ENCODE results near the gene C17orf113.

The C17orf113 gene

DNA sequence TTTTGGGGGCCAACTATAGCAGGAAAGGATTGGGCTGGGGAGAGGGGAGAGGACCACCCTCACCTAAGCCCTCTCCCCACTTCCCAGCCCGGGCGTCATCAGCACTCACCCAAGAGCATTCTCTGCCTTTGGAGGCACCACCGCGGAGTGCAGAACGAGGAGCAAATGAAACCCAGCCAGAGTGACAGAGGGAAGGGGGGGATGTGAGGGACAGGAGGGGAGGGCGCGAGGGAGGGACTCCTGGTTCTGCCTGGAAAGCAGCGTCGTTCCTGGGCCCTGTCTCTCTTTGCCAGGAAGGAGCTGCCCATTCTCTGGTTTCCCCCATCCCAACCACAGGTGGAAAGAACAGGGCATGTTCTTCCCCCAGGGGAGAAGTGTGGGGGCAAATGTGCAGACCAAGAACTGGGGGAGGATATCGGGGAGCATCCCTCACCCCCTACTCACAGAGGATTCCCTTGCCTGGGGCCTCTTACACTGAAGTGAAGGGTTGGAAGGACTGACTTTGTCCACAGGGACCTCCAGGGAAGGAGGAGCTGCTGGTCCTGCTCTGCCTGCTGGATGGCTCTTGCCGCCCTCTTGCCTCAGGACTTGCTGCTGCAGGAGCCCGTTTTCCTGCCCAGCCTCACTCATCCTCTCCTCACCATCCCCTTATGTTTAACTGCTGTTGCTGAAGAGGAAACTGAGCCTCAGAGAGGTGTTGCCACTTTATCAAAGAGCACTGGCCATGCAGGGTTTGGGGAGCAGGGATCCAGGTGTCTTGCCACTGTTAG lies 3.5 kb upstream of the C17orf113 start:
- DNase-seq (ENCODE audit: low read depth), result no peak
- in situ Hi-C loops (cut with HindIII; ENCODE audit: low sequenced_read_pairs), result no loop called here
- TF ChIP-seq, protein P1, sequence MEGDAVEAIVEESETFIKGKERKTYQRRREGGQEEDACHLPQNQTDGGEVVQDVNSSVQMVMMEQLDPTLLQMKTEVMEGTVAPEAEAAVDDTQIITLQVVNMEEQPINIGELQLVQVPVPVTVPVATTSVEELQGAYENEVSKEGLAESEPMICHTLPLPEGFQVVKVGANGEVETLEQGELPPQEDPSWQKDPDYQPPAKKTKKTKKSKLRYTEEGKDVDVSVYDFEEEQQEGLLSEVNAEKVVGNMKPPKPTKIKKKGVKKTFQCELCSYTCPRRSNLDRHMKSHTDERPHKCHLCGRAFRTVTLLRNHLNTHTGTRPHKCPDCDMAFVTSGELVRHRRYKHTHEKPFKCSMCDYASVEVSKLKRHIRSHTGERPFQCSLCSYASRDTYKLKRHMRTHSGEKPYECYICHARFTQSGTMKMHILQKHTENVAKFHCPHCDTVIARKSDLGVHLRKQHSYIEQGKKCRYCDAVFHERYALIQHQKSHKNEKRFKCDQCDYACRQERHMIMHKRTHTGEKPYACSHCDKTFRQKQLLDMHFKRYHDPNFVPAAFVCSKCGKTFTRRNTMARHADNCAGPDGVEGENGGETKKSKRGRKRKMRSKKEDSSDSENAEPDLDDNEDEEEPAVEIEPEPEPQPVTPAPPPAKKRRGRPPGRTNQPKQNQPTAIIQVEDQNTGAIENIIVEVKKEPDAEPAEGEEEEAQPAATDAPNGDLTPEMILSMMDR (IDR thresholded peaks at IDR 0.05; ENCODE audit: low read depth, low read length, missing control alignments), result no peak
- H3K4me3 ChIP-seq (ENCODE audit: low read depth, low read length), result no peak overlapping the region

DNA sequence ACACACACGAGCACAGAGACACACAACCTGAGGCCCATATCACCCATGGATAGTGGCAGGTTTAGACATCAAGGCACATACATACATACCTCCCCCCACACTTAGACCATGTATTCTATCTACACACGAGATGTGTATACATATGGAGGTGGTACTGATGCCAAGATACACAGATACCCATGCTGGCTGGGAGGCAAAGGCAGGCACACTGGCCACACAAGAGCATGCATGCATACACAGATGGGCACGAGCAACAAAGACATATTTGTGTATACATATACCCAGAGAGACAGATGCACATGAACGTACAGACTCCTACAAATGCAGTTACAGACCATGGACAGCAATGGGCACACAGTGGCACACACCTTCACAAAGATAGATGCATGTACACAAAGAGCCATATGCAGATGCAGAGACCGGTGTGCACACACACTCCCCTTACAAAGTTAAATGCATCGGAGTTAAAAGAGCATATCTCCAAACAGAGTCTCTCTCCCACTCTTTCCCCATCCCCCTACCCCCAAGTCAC lies 2.0 kb upstream of the C17orf113 start:
- in situ Hi-C loops (cut with HindIII; ENCODE audit: low sequenced_read_pairs), result no loop called here
- H3K4me3 ChIP-seq (ENCODE audit: low read depth, low read length), result no peak overlapping the region
- DNase-seq (ENCODE audit: low read depth), result no peak
- TF ChIP-seq, protein P1 (IDR thresholded peaks at IDR 0.05; ENCODE audit: low read depth, low read length, missing control alignments), result no peak

DNA sequence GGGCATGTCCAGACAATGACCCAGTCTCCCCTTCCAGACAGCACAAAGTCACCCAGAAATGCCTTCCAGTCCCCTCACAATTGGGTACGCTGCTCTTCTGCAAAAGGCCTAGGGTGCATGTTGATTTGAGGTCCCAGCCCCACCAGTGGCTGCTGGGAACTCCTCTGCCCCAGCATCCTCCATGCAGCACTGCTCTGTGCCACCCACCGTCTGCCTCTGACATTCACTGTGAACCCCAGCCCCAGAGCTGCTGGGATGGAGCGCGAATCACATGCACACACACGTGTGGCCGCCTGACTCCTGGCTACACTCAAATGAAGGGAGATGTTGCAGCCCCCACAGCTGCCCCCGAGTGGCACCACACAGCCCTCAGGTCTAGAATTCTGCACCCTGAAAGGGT lies 1.2 kb upstream of the C17orf113 start:
- no peak overlapping the region for H3K4me3 ChIP-seq (ENCODE audit: low read depth, low read length)
- in situ Hi-C loops (cut with HindIII; ENCODE audit: low sequenced_read_pairs), result no loop called here
- no peak for DNase-seq (ENCODE audit: low read depth)
- TF ChIP-seq, protein P1 (IDR thresholded peaks at IDR 0.05; ENCODE audit: low read depth, low read length, missing control alignments), result no peak

DNA sequence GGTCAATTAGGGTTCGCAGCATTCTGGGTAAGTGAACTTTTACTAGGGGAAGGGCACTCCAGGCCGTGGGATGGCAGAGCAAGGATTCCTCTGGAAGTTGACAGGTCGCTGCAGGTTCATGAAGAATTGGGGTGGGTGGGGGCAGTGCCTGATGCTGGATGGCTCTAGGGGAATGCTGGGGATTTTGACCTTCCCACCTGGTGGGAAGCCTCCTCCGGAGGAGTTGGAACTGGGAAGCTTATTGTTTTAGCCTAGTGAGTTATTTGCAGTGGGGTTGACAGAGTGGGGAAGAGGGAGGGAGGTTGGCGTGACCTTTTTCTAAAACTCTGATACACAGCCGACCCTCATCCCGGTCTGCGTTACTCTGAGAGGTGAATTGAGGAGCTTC lies 606 bp upstream of the C17orf113 start:
- DNase-seq (ENCODE audit: low read depth), result no peak
- peak overlapping the region; percentile 47 for H3K4me3 ChIP-seq (ENCODE audit: low read depth, low read length)
- in situ Hi-C loops (cut with HindIII; ENCODE audit: low sequenced_read_pairs), result no loop called here
- TF ChIP-seq, protein P1 (IDR thresholded peaks at IDR 0.05; ENCODE audit: low read depth, low read length, missing control alignments), result no peak

DNA sequence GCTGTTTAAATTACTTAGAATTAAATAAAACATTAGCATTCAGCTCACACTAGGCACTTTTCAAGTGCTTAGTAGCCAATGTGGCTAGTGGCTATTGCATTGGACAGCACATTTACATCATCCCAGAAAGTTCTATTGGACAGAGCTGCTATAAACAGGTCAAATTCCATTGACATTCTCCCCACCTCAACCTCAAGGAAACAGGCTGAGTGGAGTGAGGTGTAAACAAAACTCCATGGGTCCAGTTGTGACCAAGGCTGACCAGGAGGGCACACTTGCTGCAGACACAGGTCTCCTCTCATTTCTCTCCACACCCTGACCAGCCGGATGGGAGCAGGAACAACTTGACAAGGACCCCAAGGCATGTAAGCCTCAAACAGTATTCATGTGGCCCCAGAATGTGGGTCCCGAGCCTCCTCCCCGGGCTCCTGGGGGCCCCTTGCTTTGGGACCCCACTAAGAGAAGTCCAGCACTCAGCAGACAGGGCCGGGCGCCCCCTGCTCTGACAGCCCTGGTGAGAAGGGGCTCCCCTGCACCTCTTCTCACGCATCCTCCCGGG lies 488 bp downstream of the C17orf113 start:
- H3K4me3 ChIP-seq (ENCODE audit: low read depth, low read length), result peak overlapping the region; percentile 47
- no peak for DNase-seq (ENCODE audit: low read depth)
- in situ Hi-C loops (cut with HindIII; ENCODE audit: low sequenced_read_pairs), result no loop called here
- TF ChIP-seq, protein P1 (IDR thresholded peaks at IDR 0.05; ENCODE audit: low read depth, low read length, missing control alignments), result no peak

DNA sequence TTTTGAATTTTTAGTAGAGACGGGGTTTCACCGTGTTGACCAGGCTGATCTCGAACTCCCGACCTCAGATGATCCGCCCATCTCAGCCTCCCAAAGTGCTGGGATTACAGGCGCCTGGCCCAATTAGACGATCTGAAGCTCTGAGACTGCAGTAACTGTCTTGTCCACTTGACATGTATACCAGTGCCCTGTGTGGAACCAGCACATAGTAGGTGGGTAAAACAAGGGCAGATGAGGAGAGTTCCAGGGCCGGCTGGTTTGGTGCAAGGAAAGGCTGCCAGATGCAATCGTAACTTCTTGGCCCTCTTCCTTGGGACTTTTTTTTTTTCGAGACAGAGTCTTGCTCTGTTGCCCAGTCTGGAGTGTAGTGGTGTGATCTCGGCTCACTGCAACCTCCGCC lies 3.1 kb downstream of the C17orf113 start:
- H3K4me3 ChIP-seq (ENCODE audit: low read depth, low read length), result no peak overlapping the region
- in situ Hi-C loops (cut with HindIII; ENCODE audit: low sequenced_read_pairs), result no loop called here
- TF ChIP-seq, protein P1 (IDR thresholded peaks at IDR 0.05; ENCODE audit: low read depth, low read length, missing control alignments), result no peak
- no peak for DNase-seq (ENCODE audit: low read depth)

All from astrocyte of the cerebellum (primary cell).